IMR-90 (cell line): Measurements from ENCODE around the gene DRAXIN. TPM values are rescaled to one million over a fixed set of nuclear protein-coding genes. Genes with fewer than 3 reads are reported as not detected.

ENCODE experiments used
- ATAC-seq: fragments of 200-7000 bp; cut with Tn5 transposase; 2 replicates; pipeline ENCODE4 v1.9.1; 2020; ENCODE audit warnings: low read depth, mild to moderate bottlenecking, moderate library complexity
- BruUV-seq: library from RNA; stranded (reverse); fragments of 400-500 nt; replicated peaks from 2 replicates; lab custom pipeline; 2021; lab: Mats Ljungman, UMichigan
- CTCF ChIA-PET: fragments of 300-600 bp; formaldehyde crosslinking; extraction: SDS; loops from one replicate; lab custom pipeline; 2021; ENCODE audit warnings: antibody characterized with exemption; lab: Yijun Ruan, JAX
- POLR2A ChIA-PET: fragments of 300-600 bp; sonication (Branson Sonifier 250); formaldehyde crosslinking; loops from one replicate; lab custom pipeline; 2022; ENCODE audit warnings: antibody characterized with exemption; ENCODE audit not compliant: unreplicated experiment; lab: Charles Lee
- DNase-seq: peaks from one replicate; pipeline ENCODE4 v3.0.0; 2013
- H2AFZ ChIP-seq: replicated peaks from 2 replicates; pipeline ENCODE3; 2013; ENCODE audit warnings: low read length, mild to moderate bottlenecking; ENCODE audit not compliant: poor library complexity
- H2AK5ac ChIP-seq: 2 replicates; pipeline ENCODE4 v1.6.1; 2013; ENCODE audit warnings: low read depth, low read length, inconsistent platforms
- H2AK9ac ChIP-seq: replicated peaks from 2 replicates; pipeline ENCODE3; 2013; ENCODE audit warnings: mild to moderate bottlenecking, low read depth, low read length, moderate library complexity; ENCODE audit not compliant: poor library complexity
- H2BK120ac ChIP-seq: 2 replicates; pipeline ENCODE4 v1.6.1; 2013; ENCODE audit warnings: low read depth, low read length, inconsistent platforms
- H2BK15ac ChIP-seq: 3 replicates; pipeline ENCODE4 v1.6.1; 2013; ENCODE audit warnings: low read depth, low read length, inconsistent platforms
- H2BK20ac ChIP-seq: 2 replicates; pipeline ENCODE4 v1.6.1; 2013; ENCODE audit warnings: low read depth, mild to moderate bottlenecking, inconsistent platforms, low read length, moderate library complexity
- H2BK5ac ChIP-seq: 2 replicates; pipeline ENCODE4 v1.6.1; 2013; ENCODE audit warnings: mild to moderate bottlenecking, low read depth, low read length, inconsistent platforms; ENCODE audit not compliant: poor library complexity, severe bottlenecking
- H3K14ac ChIP-seq: replicated peaks from 2 replicates; pipeline ENCODE4 v1.6.1; 2013; ENCODE audit warnings: low read depth, low read length, inconsistent platforms
- H3K18ac ChIP-seq: 2 replicates; pipeline ENCODE4 v1.6.1; 2013; ENCODE audit warnings: low read depth, low read length, control low read depth
- H3K23ac ChIP-seq: 2 replicates; pipeline ENCODE4 v1.6.1; 2013; ENCODE audit warnings: low read depth, low read length, inconsistent platforms
- H3K27ac ChIP-seq: 2 replicates; pipeline ENCODE4 v1.5.1; 2013; ENCODE audit warnings: mild to moderate bottlenecking, control low read depth, low read length; ENCODE audit not compliant: insufficient read depth
- H3K27me3 ChIP-seq: 2 replicates; pipeline ENCODE4 v1.6.1; 2013; ENCODE audit warnings: low read length; ENCODE audit not compliant: control insufficient read depth, insufficient read depth
- H3K36me3 ChIP-seq: 2 replicates; pipeline ENCODE4 v1.6.1; 2013; ENCODE audit warnings: low read length, mixed read lengths; ENCODE audit not compliant: control insufficient read depth, insufficient read depth
- H3K4ac ChIP-seq: 2 replicates; pipeline ENCODE4 v1.6.1; 2013; ENCODE audit warnings: low read depth, low read length, inconsistent platforms
- H3K4me1 ChIP-seq: 2 replicates; pipeline ENCODE4 v1.6.1; 2013; ENCODE audit warnings: low read length, mixed read lengths; ENCODE audit not compliant: control insufficient read depth, insufficient read depth
- H3K4me2 ChIP-seq: 2 replicates; pipeline ENCODE4 v1.6.1; 2013; ENCODE audit warnings: low read depth, mild to moderate bottlenecking, control low read depth, low read length, moderate library complexity
- H3K4me3 ChIP-seq: 2 replicates; pipeline ENCODE4 v1.5.1; 2013; ENCODE audit warnings: low read depth, mild to moderate bottlenecking, control low read depth, low read length, moderate library complexity; ENCODE audit not compliant: insufficient read depth
- H3K56ac ChIP-seq: 2 replicates; pipeline ENCODE4 v1.6.1; 2013; ENCODE audit warnings: low read length, inconsistent platforms; ENCODE audit not compliant: insufficient read depth; ENCODE audit errors: extremely low read depth
- H3K79me1 ChIP-seq, 2 experiments: 2 replicates each; pipeline ENCODE4 v1.6.1; 2013; ENCODE audit warnings: low read length in 2 of 2, inconsistent platforms in 1 of 2, low read depth in 1 of 2
- H3K9ac ChIP-seq: 2 replicates; pipeline ENCODE4 v1.6.1; 2013; ENCODE audit warnings: low read depth, low read length, control low read depth
- H3K9me1 ChIP-seq: 2 replicates; pipeline ENCODE4 v1.6.1; 2013; ENCODE audit warnings: low read length, inconsistent platforms; ENCODE audit not compliant: insufficient read depth
- H3K9me3 ChIP-seq: 2 replicates; pipeline ENCODE4 v1.6.1; 2013; ENCODE audit warnings: low read length; ENCODE audit not compliant: control insufficient read depth, insufficient read depth
- H4K20me1 ChIP-seq: 2 replicates; pipeline ENCODE4 v1.6.1; 2013; ENCODE audit warnings: low read length, inconsistent platforms; ENCODE audit not compliant: insufficient read depth
- H4K5ac ChIP-seq: 2 replicates; pipeline ENCODE4 v1.6.1; 2013; ENCODE audit warnings: mild to moderate bottlenecking, low read depth, low read length, control low read depth
- H4K8ac ChIP-seq, 2 experiments: 2 replicates each; pipeline ENCODE4 v1.6.1; 2013; ENCODE audit warnings: low read depth in 2 of 2, low read length in 2 of 2, control low read depth in 1 of 2, inconsistent platforms in 1 of 2
- H4K91ac ChIP-seq: 2 replicates; pipeline ENCODE4 v1.6.1; 2013; ENCODE audit warnings: low read depth, low read length, inconsistent platforms; ENCODE audit not compliant: insufficient read depth
- BHLHE40 ChIP-seq: fragments of 150-350 bp; IDR thresholded peaks from 2 replicates; pipeline ENCODE4 v1.6.1; 2016; ENCODE audit warnings: mild to moderate bottlenecking, low read depth, low read length
- CEBPB ChIP-seq: IDR thresholded peaks from 2 replicates; pipeline ENCODE4 v1.6.1; 2012; ENCODE audit warnings: low read depth, low read length, improper control_type of control experiment
- CHD1 ChIP-seq: IDR thresholded peaks from 2 replicates; pipeline ENCODE4 v1.6.1; 2012; ENCODE audit warnings: low read depth, low read length, improper control_type of control experiment
- MAFK ChIP-seq: IDR thresholded peaks from 2 replicates; pipeline ENCODE4 v1.6.1; 2012; ENCODE audit warnings: low read depth, low read length, improper control_type of control experiment
- MAZ ChIP-seq: IDR thresholded peaks from 2 replicates; pipeline ENCODE4 v1.6.1; 2012; ENCODE audit warnings: low read depth, mild to moderate bottlenecking, low read length, improper control_type of control experiment, moderate library complexity, borderline replicate concordance
- RAD21 ChIP-seq: IDR thresholded peaks from 2 replicates; pipeline ENCODE4 v1.6.1; 2012; ENCODE audit warnings: low read length, improper control_type of control experiment
- RCOR1 ChIP-seq: IDR thresholded peaks from 2 replicates; pipeline ENCODE4 v1.6.1; 2012; ENCODE audit warnings: mild to moderate bottlenecking, low read length, improper control_type of control experiment; ENCODE audit not compliant: insufficient replicate concordance
- RFX5 ChIP-seq: IDR thresholded peaks from 2 replicates; pipeline ENCODE4 v1.8.0; 2012; ENCODE audit warnings: low read depth, mild to moderate bottlenecking, low read length, moderate library complexity
- SMC3 ChIP-seq: fragments of 150-350 bp; IDR thresholded peaks from 2 replicates; pipeline ENCODE4 v1.6.1; 2016; ENCODE audit warnings: low read depth, mild to moderate bottlenecking, antibody characterized with exemption, low read length, moderate library complexity
- WGBS, 2 experiments: methylation state at CpG; one replicate each; pipeline versions ENCODE4 v1.1.5 to v1.1.7; 2013; ENCODE audit warnings: missing lambda C conversion rate in 2 of 2; ENCODE audit not compliant: insufficient read length in 1 of 2; ENCODE audit errors: extremely low coverage in 2 of 2; 5-methylcytosine and 5-hydroxymethylcytosine counted together
- dilution Hi-C: fragments of 300-500 bp; cut with HindIII; formaldehyde crosslinking; loops from one replicate; pipeline ENCODE4 v1.14.3; 2018; ENCODE audit warnings: low sequenced_read_pairs; ENCODE audit not compliant: unreplicated experiment
- in situ Hi-C: fragments of 300-500 bp; cut with MboI; formaldehyde crosslinking; loops from 3 replicates; pipeline ENCODE4 v1.14.3; 2019; ENCODE audit warnings: low sequenced_read_pairs, inconsistent platforms, mixed read lengths
- intact Hi-C: fragments of 100-400 bp; cut with micrococcal nuclease; formaldehyde crosslinking; loops from 2 replicates; pipeline ENCODE4 v1.10.0; 2022
- polyA plus RNA-seq, 3 experiments: library from polyadenylated mRNA; depleted of rRNA; stranded (reverse); fragments of >200 nt; gene quantifications; 2 replicates each; pipeline ENCODE4 v1.2.3, GENCODE V29; 2012; ENCODE audit warnings: low replicate concordance in 1 of 3
- total RNA-seq: library from RNA; depleted of rRNA; stranded (reverse); fragments of >200 nt; gene quantifications from 2 replicates; pipeline ENCODE4 v1.2.3, GENCODE V29; 2012
- TF ChIP-seq, protein P1 (sequence below): conservative IDR thresholded peaks from 2 replicates; pipeline ENCODE4 v1.5.1; 2012; ENCODE audit warnings: mild to moderate bottlenecking, low read depth, low read length, improper control_type of control experiment

DRAXIN gene
- total and polyA plus RNA-seq, 2 of the 4 experiments (the other 2 are of a cell fraction) = under 0.01 to 0.02 TPM

DNA sequence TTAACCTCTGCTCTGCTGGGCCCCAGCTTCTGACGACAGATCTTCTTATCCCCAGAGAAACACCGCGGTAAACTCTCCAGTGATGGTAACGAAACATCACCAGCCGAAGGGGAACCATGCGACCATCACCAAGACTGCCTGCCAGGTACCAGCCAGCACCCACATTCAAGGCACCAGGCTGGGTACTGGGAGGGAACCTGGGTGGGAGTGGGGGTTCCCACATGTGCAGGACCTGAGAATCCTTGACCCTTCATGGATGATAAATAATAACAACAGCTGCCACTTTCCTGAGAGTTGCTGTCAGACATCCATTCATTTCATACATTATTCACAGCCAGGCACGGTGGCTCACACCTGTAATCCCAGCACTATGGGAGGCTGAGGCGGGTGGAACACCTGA lies 20.8 kb downstream of the DRAXIN start:
- DNase-seq (no peak), ATAC-seq (no peak)
- Histone ChIP-seq H3K9me3 (no peaks in the 10 kb centered on the region), H4K5ac (no peak overlapping the region), H2BK20ac (no peak overlapping the region), H3K4ac (no peak overlapping the region), H3K4me1 (no peaks in the 10 kb centered on the region), H3K27ac (no peak overlapping the region), H2AK5ac (no peak overlapping the region), H3K4me3 (no peak overlapping the region), H3K18ac (no peak overlapping the region), H3K36me3 (no peaks in the 10 kb centered on the region), H4K20me1 (no peaks in the 10 kb centered on the region), H3K4me2 (no peak overlapping the region), H3K9ac (no peak overlapping the region), H2BK5ac (no peak overlapping the region), H4K8ac (no peak overlapping the region), H2AK9ac (peak overlapping the region; percentile 55), H3K14ac (no peak overlapping the region), H3K56ac (no peak overlapping the region), H2BK15ac (no peak overlapping the region), H2BK120ac (no peak overlapping the region), H3K23ac (no peak overlapping the region), H3K27me3 (peaks cover 20% of the 10 kb centered on the region), H4K91ac (no peak overlapping the region), H3K79me1 (no peaks in the 10 kb centered on the region), H2AFZ (no peak overlapping the region), H3K9me1 (no peaks in the 10 kb centered on the region)
- BruUV-seq = no TSS peak
- POLR2A ChIA-PET = no interaction called here
- no CpG with 5 or more reads among the region's 8 CpGs for WGBS, 2 experiments
- CTCF ChIA-PET = no interaction called here
- in situ Hi-C loops (no loop called here), intact Hi-C loops (no loop called here), dilution Hi-C loops (no loop called here)
- TF ChIP-seq CHD1 = no peak
- TF ChIP-seq RCOR1 = no peak
- TF ChIP-seq, protein P1, sequence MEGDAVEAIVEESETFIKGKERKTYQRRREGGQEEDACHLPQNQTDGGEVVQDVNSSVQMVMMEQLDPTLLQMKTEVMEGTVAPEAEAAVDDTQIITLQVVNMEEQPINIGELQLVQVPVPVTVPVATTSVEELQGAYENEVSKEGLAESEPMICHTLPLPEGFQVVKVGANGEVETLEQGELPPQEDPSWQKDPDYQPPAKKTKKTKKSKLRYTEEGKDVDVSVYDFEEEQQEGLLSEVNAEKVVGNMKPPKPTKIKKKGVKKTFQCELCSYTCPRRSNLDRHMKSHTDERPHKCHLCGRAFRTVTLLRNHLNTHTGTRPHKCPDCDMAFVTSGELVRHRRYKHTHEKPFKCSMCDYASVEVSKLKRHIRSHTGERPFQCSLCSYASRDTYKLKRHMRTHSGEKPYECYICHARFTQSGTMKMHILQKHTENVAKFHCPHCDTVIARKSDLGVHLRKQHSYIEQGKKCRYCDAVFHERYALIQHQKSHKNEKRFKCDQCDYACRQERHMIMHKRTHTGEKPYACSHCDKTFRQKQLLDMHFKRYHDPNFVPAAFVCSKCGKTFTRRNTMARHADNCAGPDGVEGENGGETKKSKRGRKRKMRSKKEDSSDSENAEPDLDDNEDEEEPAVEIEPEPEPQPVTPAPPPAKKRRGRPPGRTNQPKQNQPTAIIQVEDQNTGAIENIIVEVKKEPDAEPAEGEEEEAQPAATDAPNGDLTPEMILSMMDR = no peak
- no peak for TF ChIP-seq SMC3
- TF ChIP-seq RAD21 = no peak
- no peak for TF ChIP-seq BHLHE40
- TF ChIP-seq MAFK = no peak
- no peak for TF ChIP-seq RFX5
- TF ChIP-seq CEBPB = no peak
- TF ChIP-seq MAZ = no peak
